WTC11 (cell line): Measurements from ENCODE around the gene NRP2. TPM values are rescaled to one million over a fixed set of nuclear protein-coding genes. Genes with fewer than 3 reads are reported as not detected.

Experiments
- ATAC-seq: fragments of 200-7000 bp; cut with Tn5 transposase; 2 replicates; pipeline ENCODE4 v1.10.0; 2021; ENCODE audit warnings: mild to moderate bottlenecking, moderate library complexity
- CTCF ChIA-PET: fragments of 300-600 bp; sonication (Branson Sonifier 250); formaldehyde crosslinking; loops from one replicate; lab custom pipeline; 2021; ENCODE audit warnings: antibody characterized with exemption; lab: Charles Lee
- POLR2A ChIA-PET: fragments of 350-600 bp; sonication (Branson Sonifier 250); formaldehyde crosslinking; loops from one replicate; lab custom pipeline; 2021; ENCODE audit warnings: antibody characterized with exemption; lab: Charles Lee
- DNase-seq: peaks from one replicate; pipeline ENCODE4 v3.0.0; 2021; ENCODE audit warnings: low spot score
- H3K27ac Mint-ChIP-seq: 2 replicates; pipeline ENCODE4 v1.8.0; 2021; ENCODE audit warnings: mixed read lengths
- H3K27me3 Mint-ChIP-seq: 2 replicates; pipeline ENCODE4 v1.8.0; 2021; ENCODE audit warnings: low read depth, mild to moderate bottlenecking, moderate library complexity, mixed read lengths
- H3K36me3 Mint-ChIP-seq: 2 replicates; pipeline ENCODE4 v1.8.0; 2021; ENCODE audit warnings: mixed read lengths
- H3K4me1 Mint-ChIP-seq: 2 replicates; pipeline ENCODE4 v1.8.0; 2022; ENCODE audit warnings: mixed read lengths
- H3K4me3 Mint-ChIP-seq: 2 replicates; pipeline ENCODE4 v1.8.0; 2021; ENCODE audit warnings: mild to moderate bottlenecking, moderate library complexity, mixed read lengths
- H3K9me3 Mint-ChIP-seq: 2 replicates; pipeline ENCODE4 v1.8.0; 2021; ENCODE audit warnings: mixed read lengths
- AFF4 ChIP-seq: sonication (generic); formaldehyde crosslinking; IDR thresholded peaks from 2 replicates; pipeline ENCODE4 v1.8.1; 2023; ENCODE audit warnings: mild to moderate bottlenecking, missing genetic modification reagents, borderline replicate concordance
- CDX4 ChIP-seq: fragments of 250-450 bp; sonication (Bioruptor Pico); IDR thresholded peaks from 2 replicates; pipeline ENCODE4 v1.9.0; 2021; ENCODE audit warnings: moderate library complexity, mild to moderate bottlenecking, inconsistent platforms, borderline replicate concordance
- E2F1 ChIP-seq: sonication (generic); formaldehyde crosslinking; IDR thresholded peaks from 2 replicates; pipeline ENCODE4 v1.8.0; 2022; ENCODE audit warnings: mild to moderate bottlenecking, missing genetic modification reagents
- E2F4 ChIP-seq: sonication (generic); formaldehyde crosslinking; IDR thresholded peaks from 2 replicates; pipeline ENCODE4 v1.8.1; 2022; ENCODE audit warnings: low read depth, mild to moderate bottlenecking, moderate library complexity, missing genetic modification reagents, borderline replicate concordance
- ELF4 ChIP-seq: sonication (generic); formaldehyde crosslinking; IDR thresholded peaks from 2 replicates; pipeline ENCODE4 v1.8.1; 2022; ENCODE audit warnings: low read depth, mild to moderate bottlenecking, moderate library complexity, missing genetic modification reagents
- EMX1 ChIP-seq: fragments of 250-450 bp; sonication (Bioruptor Pico); IDR thresholded peaks from 2 replicates; pipeline ENCODE4 v1.8.0; 2021; ENCODE audit warnings: mild to moderate bottlenecking
- ERG ChIP-seq: fragments of 250-450 bp; sonication (Bioruptor Pico); IDR thresholded peaks from 2 replicates; pipeline ENCODE4 v1.8.0; 2021; ENCODE audit warnings: mild to moderate bottlenecking
- ETV6 ChIP-seq: sonication (generic); formaldehyde crosslinking; IDR thresholded peaks from 2 replicates; pipeline ENCODE4 v1.8.1; 2022; ENCODE audit warnings: mild to moderate bottlenecking, missing genetic modification reagents
- FOXK1 ChIP-seq: sonication (generic); formaldehyde crosslinking; IDR thresholded peaks from 2 replicates; pipeline ENCODE4 v1.8.0; 2022; ENCODE audit warnings: mild to moderate bottlenecking, moderate library complexity, missing genetic modification reagents
- FOXP4 ChIP-seq: sonication (generic); formaldehyde crosslinking; IDR thresholded peaks from 2 replicates; pipeline ENCODE4 v1.8.0; 2022; ENCODE audit warnings: mild to moderate bottlenecking, missing genetic modification reagents
- GTF2I ChIP-seq: fragments of 250-450 bp; sonication (Bioruptor Pico); conservative IDR thresholded peaks from 2 replicates; pipeline ENCODE4 v1.4.0; 2021; ENCODE audit warnings: mild to moderate bottlenecking
- KAT7 ChIP-seq: sonication (generic); formaldehyde crosslinking; IDR thresholded peaks from 2 replicates; pipeline ENCODE4 v1.8.1; 2023; ENCODE audit warnings: missing genetic modification reagents, mild to moderate bottlenecking, borderline replicate concordance
- MAX ChIP-seq: sonication (generic); formaldehyde crosslinking; IDR thresholded peaks from 2 replicates; pipeline ENCODE4 v1.8.0; 2022; ENCODE audit warnings: mild to moderate bottlenecking, missing genetic modification reagents
- NR3C1 ChIP-seq: sonication (generic); formaldehyde crosslinking; conservative IDR thresholded peaks from 2 replicates; pipeline ENCODE4 v1.8.1; 2023; ENCODE audit warnings: low read depth, mild to moderate bottlenecking, missing genetic modification reagents
- OVOL2 ChIP-seq: fragments of 250-450 bp; sonication (Bioruptor Pico); IDR thresholded peaks from 2 replicates; pipeline ENCODE4 v1.9.0; 2021; ENCODE audit warnings: mild to moderate bottlenecking, borderline replicate concordance
- SOX15 ChIP-seq: fragments of 250-450 bp; sonication (Bioruptor Pico); IDR thresholded peaks from 2 replicates; pipeline ENCODE4 v1.9.0; 2021; ENCODE audit warnings: mild to moderate bottlenecking
- TEAD4 ChIP-seq: sonication (generic); formaldehyde crosslinking; IDR thresholded peaks from 2 replicates; pipeline ENCODE4 v1.8.0; 2022; ENCODE audit warnings: mild to moderate bottlenecking, missing genetic modification reagents
- TP53 ChIP-seq: sonication (generic); formaldehyde crosslinking; IDR thresholded peaks from 2 replicates; pipeline ENCODE4 v1.8.1; 2023; ENCODE audit warnings: mild to moderate bottlenecking, missing genetic modification reagents
- USF2 ChIP-seq: sonication (generic); formaldehyde crosslinking; IDR thresholded peaks from 2 replicates; pipeline ENCODE4 v1.8.1; 2023; ENCODE audit warnings: mild to moderate bottlenecking, missing genetic modification reagents, moderate library complexity
- ZMAT4 ChIP-seq: fragments of 250-450 bp; sonication (Bioruptor Pico); IDR thresholded peaks from 2 replicates; pipeline ENCODE4 v1.9.0; 2021; ENCODE audit warnings: mild to moderate bottlenecking
- ZNF138 ChIP-seq: sonication (generic); formaldehyde crosslinking; conservative IDR thresholded peaks from 2 replicates; pipeline ENCODE4 v1.8.1; 2022; ENCODE audit warnings: mild to moderate bottlenecking, moderate library complexity, missing genetic modification reagents
- ZNF263 ChIP-seq: sonication (generic); formaldehyde crosslinking; IDR thresholded peaks from 2 replicates; pipeline ENCODE4 v1.8.1; 2022; ENCODE audit warnings: low read depth, mild to moderate bottlenecking, moderate library complexity, missing genetic modification reagents
- total RNA-seq: library from RNA; stranded (reverse); gene quantifications from 3 replicates; pipeline ENCODE4 v1.2.3, GENCODE V29; 2021

The NRP2 gene
- total RNA-seq, 1 experiment from 2014 or later, result 41.0 TPM

GRCh38 chr2:205754924-205755321 lies 72.6 kb downstream of the NRP2 start (continued):
- TF ChIP-seq NR3C1 (CRISPR knock-in tag) (no peak), ZMAT4 (CRISPR knock-in tag) (no peak), ETV6 (CRISPR knock-in tag) (no peak), OVOL2 (CRISPR knock-in tag) (no peak), FOXK1 (CRISPR knock-in tag) (no peak)

GRCh38 chr2:205755923-205756322 lies 73.6 kb downstream of the NRP2 start:
- H3K36me3 Mint-ChIP-seq, result no peaks in the 10 kb centered on the region; the same call in 1 of the 2 replicates
- ATAC-seq (no peak), DNase-seq (no peak)
- no peaks in the 10 kb centered on the region for H3K9me3 Mint-ChIP-seq
- no peak overlapping the region for H3K4me3 Mint-ChIP-seq
- no peak overlapping the region for H3K27ac Mint-ChIP-seq
- ChIA-PET CTCF (interaction anchor here (2.2 to 3.2 kb wide), 2 partner anchors 35 to 170 kb away, joined by 7 to 9 read pairs; no protein-coding TSS in a partner anchor), POLR2A (no interaction called here)
- no peaks in the 10 kb centered on the region for H3K27me3 Mint-ChIP-seq
- TF ChIP-seq ZNF138 (CRISPR knock-in tag), result no peak
- TF ChIP-seq TP53 (CRISPR knock-in tag), result no peak
- TF ChIP-seq E2F1, result no peak
- no peak for TF ChIP-seq TEAD4 (CRISPR knock-in tag)
- no peak for TF ChIP-seq E2F4
- TF ChIP-seq EMX1 (CRISPR knock-in tag), result no peak
- TF ChIP-seq GTF2I (CRISPR knock-in tag), result no peak
- TF ChIP-seq SOX15, result no peak
- TF ChIP-seq ELF4, result no peak
- TF ChIP-seq ZNF263, result no peak
- peaks cover 18% of the 10 kb centered on the region for H3K4me1 Mint-ChIP-seq

GRCh38 chr2:205757271-205757670 lies 75.0 kb downstream of the NRP2 start:
- DNase-seq (no peak), ATAC-seq (no peak)
- no peak overlapping the region for H3K27ac Mint-ChIP-seq
- peaks cover 10% of the 10 kb centered on the region for H3K4me1 Mint-ChIP-seq
- no peaks in the 10 kb centered on the region; the same call in 1 of the 2 replicates for H3K36me3 Mint-ChIP-seq
- no peaks in the 10 kb centered on the region for H3K27me3 Mint-ChIP-seq
- H3K9me3 Mint-ChIP-seq, result no peaks in the 10 kb centered on the region
- ChIA-PET CTCF (interaction anchor here (3.2 kb wide), 1 partner anchor 36 kb away, joined by 9 read pairs; no protein-coding TSS in a partner anchor), POLR2A (no interaction called here)
- no peak overlapping the region for H3K4me3 Mint-ChIP-seq
- TF ChIP-seq KAT7 (CRISPR knock-in tag), result no peak
- no peak for TF ChIP-seq MAX (CRISPR knock-in tag)
- no peak for TF ChIP-seq FOXP4 (CRISPR knock-in tag)
- TF ChIP-seq ETV6 (CRISPR knock-in tag), result no peak
- TF ChIP-seq AFF4 (CRISPR knock-in tag), result no peak
- TF ChIP-seq USF2 (CRISPR knock-in tag), result no peak
- no peak for TF ChIP-seq CDX4
- TF ChIP-seq ERG, result no peak
